GM23338 (cell line): ENCODE results near the gene TGFBR3. TPM values are rescaled to one million over a fixed set of nuclear protein-coding genes. Genes with fewer than 3 reads are reported as not detected.

ENCODE experiments used
- ATAC-seq: fragments of 200-7000 bp; cut with Tn5 transposase; 3 replicates; pipeline ENCODE4 v1.9.1; 2020
- DNase-seq: peaks from one replicate; pipeline ENCODE4 v3.0.0-alpha.2; 2015; ENCODE audit warnings: low spot score
- H2AFZ ChIP-seq: fragments of 200-600 bp; sonication (generic); 2 replicates; pipeline ENCODE4 v1.8.0; 2016; ENCODE audit warnings: antibody characterized with exemption, mild to moderate bottlenecking, moderate library complexity
- H3F3A ChIP-seq: fragments of 200-600 bp; sonication (generic); replicated peaks from 2 replicates; pipeline ENCODE4 v1.8.0; 2017; ENCODE audit warnings: antibody characterized with exemption, mixed run types, low read depth
- H3K27ac ChIP-seq: fragments of 200-600 bp; sonication (generic); 2 replicates; pipeline ENCODE4 v1.6.1; 2016; ENCODE audit warnings: low read depth
- H3K27me3 ChIP-seq: fragments of 200-600 bp; sonication (generic); 2 replicates; pipeline ENCODE4 v1.8.0; 2016; ENCODE audit warnings: mild to moderate bottlenecking, mixed run types, moderate library complexity; ENCODE audit not compliant: insufficient read depth
- H3K36me3 ChIP-seq: fragments of 200-600 bp; sonication (generic); 2 replicates; pipeline ENCODE4 v1.8.0; 2016; ENCODE audit warnings: mild to moderate bottlenecking; ENCODE audit not compliant: insufficient read depth
- H3K4me1 ChIP-seq: fragments of 200-600 bp; sonication (generic); 2 replicates; pipeline ENCODE4 v1.8.0; 2016; ENCODE audit warnings: mild to moderate bottlenecking, moderate library complexity; ENCODE audit not compliant: insufficient read depth
- H3K4me2 ChIP-seq: fragments of 200-600 bp; sonication (generic); 2 replicates; pipeline ENCODE4 v1.7.1; 2017; ENCODE audit warnings: mixed run types
- H3K4me3 ChIP-seq: fragments of 200-600 bp; sonication (generic); 2 replicates; pipeline ENCODE4 v1.6.1; 2016; ENCODE audit warnings: mixed run types
- H3K79me2 ChIP-seq: fragments of 200-600 bp; sonication (generic); replicated peaks from 2 replicates; pipeline ENCODE4 v1.8.0; 2017; ENCODE audit warnings: mild to moderate bottlenecking; ENCODE audit not compliant: insufficient read depth
- H3K9me2 ChIP-seq: fragments of 200-600 bp; sonication (generic); 2 replicates; pipeline ENCODE4 v1.8.0; 2017; ENCODE audit not compliant: insufficient read depth
- H4K20me1 ChIP-seq: fragments of 200-600 bp; sonication (generic); replicated peaks from 2 replicates; pipeline ENCODE4 v1.8.0; 2017; ENCODE audit warnings: mild to moderate bottlenecking; ENCODE audit not compliant: insufficient read depth
- H3K27ac Mint-ChIP-seq: 2 replicates; pipeline ENCODE4 v1.8.0; 2020; ENCODE audit warnings: inconsistent platforms, mild to moderate bottlenecking, moderate library complexity, mixed read lengths
- H3K27me3 Mint-ChIP-seq: 3 replicates; pipeline ENCODE4 v1.8.0; 2022; ENCODE audit warnings: low read depth, mild to moderate bottlenecking, moderate library complexity, mixed read lengths, inconsistent platforms; ENCODE audit not compliant: insufficient read depth, poor library complexity
- H3K36me3 Mint-ChIP-seq: 3 replicates; pipeline ENCODE4 v1.8.0; 2021; ENCODE audit warnings: low read depth, mild to moderate bottlenecking, inconsistent platforms, moderate library complexity, mixed read lengths
- H3K4me1 Mint-ChIP-seq: 3 replicates; pipeline ENCODE4 v1.8.0; 2020; ENCODE audit warnings: mild to moderate bottlenecking, inconsistent platforms, mixed read lengths
- H3K4me3 Mint-ChIP-seq: 3 replicates; pipeline ENCODE4 v1.8.0; 2021; ENCODE audit warnings: moderate library complexity, mild to moderate bottlenecking, inconsistent platforms, mixed read lengths
- H3K9me3 Mint-ChIP-seq: 3 replicates; pipeline ENCODE4 v1.8.0; 2020; ENCODE audit warnings: moderate library complexity, mild to moderate bottlenecking, inconsistent platforms, mixed read lengths
- CREB1 ChIP-seq: fragments of 250-450 bp; sonication (Bioruptor Pico); IDR thresholded peaks from 2 replicates; pipeline ENCODE4 v1.5.0; 2020; ENCODE audit warnings: low read depth, mild to moderate bottlenecking, moderate library complexity
- EZH2phosphoT487 ChIP-seq: fragments of 200-600 bp; sonication (generic); IDR thresholded peaks from one replicate; pipeline ENCODE4 v1.8.1; 2018; ENCODE audit warnings: antibody characterized with exemption; ENCODE audit not compliant: unreplicated experiment
- polyA plus RNA-seq: library from polyadenylated mRNA; unstranded; fragments of >200 nt; fragmentation: Nextera tagmentation; extraction: Ambion mirVana; gene quantifications from 2 replicates; pipeline ENCODE4 v1.2.1, GENCODE V29; 2016
- total RNA-seq: library from RNA; depleted of rRNA; stranded (reverse); fragments of >200 nt; shearing (Covaris generic); gene quantifications from 2 replicates; pipeline ENCODE4 v1.2.3, GENCODE V29; 2014
- TF ChIP-seq, protein P1 (sequence below): fragments of 250-450 bp; sonication (Bioruptor Pico); IDR thresholded peaks from 2 replicates; pipeline ENCODE4 v1.5.0; 2020; ENCODE audit warnings: mild to moderate bottlenecking, moderate library complexity

TGFBR3 gene
- total and polyA plus RNA-seq, 2 experiments from 2014 or later: 1.7 to 2.9 TPM

DNA sequence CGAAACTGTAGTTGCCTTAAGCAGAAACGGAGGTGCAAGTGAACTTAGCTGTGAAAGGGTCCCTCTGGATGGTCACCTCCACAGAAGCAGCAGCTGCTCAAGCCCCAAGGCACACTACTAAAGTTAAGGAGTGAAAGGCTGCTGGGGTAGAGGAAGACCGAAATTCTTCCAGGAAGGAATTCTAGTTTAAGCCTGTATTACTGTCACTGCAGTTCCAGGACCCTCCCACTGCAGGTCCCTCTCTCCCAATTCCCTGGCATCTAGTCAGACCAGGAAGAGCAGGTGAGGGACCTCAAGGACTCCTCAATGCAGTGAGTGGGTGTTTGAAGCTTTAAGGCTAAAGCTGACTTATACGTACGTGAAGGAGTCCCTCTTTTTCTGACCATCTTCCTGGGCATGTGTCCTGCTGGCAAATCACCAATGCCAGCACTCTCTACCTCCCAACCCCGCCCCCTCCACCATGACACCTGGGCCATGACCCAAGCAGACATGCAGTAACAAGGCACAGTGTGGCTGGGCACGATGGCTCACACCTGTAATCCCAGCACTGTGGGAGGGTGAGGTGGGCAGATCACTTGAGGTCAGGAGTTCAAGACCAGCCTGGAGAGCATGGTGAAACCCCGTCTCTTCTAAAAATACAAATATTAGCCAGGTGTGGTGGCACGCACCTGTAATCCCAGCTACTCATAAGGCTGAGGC is 57.2 kb downstream of the TGFBR3 start:
- Histone ChIP-seq H2AFZ (no peak overlapping the region), H4K20me1 (no peaks in the 10 kb centered on the region), H3K4me2 (no peak overlapping the region), H3K36me3 (no peaks in the 10 kb centered on the region), H3K79me2 (no peaks in the 10 kb centered on the region), H3K9me2 (no peaks in the 10 kb centered on the region), H3F3A (no peaks in the 10 kb centered on the region), H3K4me1 (no peaks in the 10 kb centered on the region), H3K27ac (no peak overlapping the region), H3K4me3 (no peak overlapping the region), H3K27me3 (no peaks in the 10 kb centered on the region)
- no peak overlapping the region for H3K4me3 Mint-ChIP-seq
- no peak for ATAC-seq
- no peak for DNase-seq
- no peaks in the 10 kb centered on the region; the same call in 2 of the 3 replicates for H3K4me1 Mint-ChIP-seq
- no peaks in the 10 kb centered on the region for H3K27me3 Mint-ChIP-seq
- H3K9me3 Mint-ChIP-seq: no peaks in the 10 kb centered on the region
- TF ChIP-seq, protein P1, sequence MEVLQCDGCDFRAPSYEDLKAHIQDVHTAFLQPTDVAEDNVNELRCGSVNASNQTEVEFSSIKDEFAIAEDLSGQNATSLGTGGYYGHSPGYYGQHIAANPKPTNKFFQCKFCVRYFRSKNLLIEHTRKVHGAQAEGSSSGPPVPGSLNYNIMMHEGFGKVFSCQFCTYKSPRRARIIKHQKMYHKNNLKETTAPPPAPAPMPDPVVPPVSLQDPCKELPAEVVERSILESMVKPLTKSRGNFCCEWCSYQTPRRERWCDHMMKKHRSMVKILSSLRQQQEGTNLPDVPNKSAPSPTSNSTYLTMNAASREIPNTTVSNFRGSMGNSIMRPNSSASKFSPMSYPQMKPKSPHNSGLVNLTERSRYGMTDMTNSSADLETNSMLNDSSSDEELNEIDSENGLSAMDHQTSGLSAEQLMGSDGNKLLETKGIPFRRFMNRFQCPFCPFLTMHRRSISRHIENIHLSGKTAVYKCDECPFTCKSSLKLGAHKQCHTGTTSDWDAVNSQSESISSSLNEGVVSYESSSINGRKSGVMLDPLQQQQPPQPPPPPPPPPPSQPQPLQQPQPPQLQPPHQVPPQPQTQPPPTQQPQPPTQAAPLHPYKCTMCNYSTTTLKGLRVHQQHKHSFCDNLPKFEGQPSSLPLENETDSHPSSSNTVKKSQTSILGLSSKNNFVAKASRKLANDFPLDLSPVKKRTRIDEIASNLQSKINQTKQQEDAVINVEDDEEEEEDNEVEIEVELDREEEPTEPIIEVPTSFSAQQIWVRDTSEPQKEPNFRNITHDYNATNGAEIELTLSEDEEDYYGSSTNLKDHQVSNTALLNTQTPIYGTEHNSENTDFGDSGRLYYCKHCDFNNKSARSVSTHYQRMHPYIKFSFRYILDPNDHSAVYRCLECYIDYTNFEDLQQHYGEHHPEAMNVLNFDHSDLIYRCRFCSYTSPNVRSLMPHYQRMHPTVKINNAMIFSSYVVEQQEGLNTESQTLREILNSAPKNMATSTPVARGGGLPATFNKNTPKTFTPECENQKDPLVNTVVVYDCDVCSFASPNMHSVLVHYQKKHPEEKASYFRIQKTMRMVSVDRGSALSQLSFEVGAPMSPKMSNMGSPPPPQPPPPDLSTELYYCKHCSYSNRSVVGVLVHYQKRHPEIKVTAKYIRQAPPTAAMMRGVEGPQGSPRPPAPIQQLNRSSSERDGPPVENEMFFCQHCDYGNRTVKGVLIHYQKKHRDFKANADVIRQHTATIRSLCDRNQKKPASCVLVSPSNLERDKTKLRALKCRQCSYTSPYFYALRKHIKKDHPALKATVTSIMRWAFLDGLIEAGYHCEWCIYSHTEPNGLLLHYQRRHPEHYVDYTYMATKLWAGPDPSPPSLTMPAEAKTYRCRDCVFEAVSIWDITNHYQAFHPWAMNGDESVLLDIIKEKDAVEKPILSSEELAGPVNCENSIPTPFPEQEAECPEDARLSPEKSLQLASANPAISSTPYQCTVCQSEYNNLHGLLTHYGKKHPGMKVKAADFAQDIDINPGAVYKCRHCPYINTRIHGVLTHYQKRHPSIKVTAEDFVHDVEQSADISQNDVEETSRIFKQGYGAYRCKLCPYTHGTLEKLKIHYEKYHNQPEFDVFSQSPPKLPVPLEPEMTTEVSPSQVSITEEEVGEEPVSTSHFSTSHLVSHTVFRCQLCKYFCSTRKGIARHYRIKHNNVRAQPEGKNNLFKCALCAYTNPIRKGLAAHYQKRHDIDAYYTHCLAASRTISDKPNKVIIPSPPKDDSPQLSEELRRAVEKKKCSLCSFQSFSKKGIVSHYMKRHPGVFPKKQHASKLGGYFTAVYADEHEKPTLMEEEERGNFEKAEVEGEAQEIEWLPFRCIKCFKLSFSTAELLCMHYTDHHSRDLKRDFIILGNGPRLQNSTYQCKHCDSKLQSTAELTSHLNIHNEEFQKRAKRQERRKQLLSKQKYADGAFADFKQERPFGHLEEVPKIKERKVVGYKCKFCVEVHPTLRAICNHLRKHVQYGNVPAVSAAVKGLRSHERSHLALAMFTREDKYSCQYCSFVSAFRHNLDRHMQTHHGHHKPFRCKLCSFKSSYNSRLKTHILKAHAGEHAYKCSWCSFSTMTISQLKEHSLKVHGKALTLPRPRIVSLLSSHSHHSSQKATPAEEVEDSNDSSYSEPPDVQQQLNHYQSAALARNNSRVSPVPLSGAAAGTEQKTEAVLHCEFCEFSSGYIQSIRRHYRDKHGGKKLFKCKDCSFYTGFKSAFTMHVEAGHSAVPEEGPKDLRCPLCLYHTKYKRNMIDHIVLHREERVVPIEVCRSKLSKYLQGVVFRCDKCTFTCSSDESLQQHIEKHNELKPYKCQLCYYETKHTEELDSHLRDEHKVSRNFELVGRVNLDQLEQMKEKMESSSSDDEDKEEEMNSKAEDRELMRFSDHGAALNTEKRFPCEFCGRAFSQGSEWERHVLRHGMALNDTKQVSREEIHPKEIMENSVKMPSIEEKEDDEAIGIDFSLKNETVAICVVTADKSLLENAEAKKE (CRISPR knock-in tag): no peak
- H3K27ac Mint-ChIP-seq: no peak overlapping the region
- H3K36me3 Mint-ChIP-seq: no peaks in the 10 kb centered on the region

DNA sequence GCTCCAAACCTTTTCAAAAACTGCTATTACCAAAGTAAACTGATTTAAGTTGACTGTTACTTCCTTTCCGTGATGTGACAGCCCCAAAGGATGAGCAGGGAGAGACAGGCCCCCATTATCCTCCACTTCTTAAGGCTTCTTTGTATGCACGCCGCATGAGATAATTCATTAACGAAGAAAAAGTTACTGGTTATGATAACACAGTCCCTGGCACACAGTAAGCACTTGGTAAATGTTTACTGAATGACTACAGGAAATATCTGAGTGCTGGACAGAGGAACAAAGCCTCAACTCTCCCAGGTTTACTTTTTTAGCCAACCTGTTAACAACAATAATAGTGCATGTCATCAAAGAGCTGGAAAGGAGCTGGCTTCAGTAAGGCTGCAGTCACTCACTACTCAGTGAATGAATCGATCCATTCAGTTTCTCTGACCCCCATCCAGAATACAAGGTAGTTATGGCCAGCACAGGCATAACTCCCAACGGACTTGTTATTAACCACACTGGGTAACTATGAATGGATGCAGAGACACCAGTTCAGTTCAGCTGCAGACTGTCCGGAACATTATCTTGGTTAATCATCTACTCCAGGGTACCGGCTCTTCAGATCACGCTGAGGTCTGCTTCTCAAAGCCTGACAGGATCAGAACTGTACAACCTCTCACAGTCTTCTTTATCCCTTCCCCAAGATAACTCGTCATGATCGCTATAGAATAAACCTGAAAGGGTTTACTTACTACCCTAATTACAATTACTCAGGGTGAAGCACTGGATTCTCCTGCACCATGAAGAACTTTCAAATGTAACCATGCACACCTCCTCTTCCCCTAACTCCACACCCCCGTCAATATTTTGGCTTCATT is 58.3 kb downstream of the TGFBR3 start:
- Histone ChIP-seq H2AFZ (no peak overlapping the region), H4K20me1 (no peaks in the 10 kb centered on the region), H3K4me3 (no peak overlapping the region), H3K27ac (no peak overlapping the region), H3K4me1 (no peaks in the 10 kb centered on the region), H3K9me2 (no peaks in the 10 kb centered on the region), H3K79me2 (no peaks in the 10 kb centered on the region), H3F3A (no peaks in the 10 kb centered on the region), H3K4me2 (no peak overlapping the region), H3K36me3 (no peaks in the 10 kb centered on the region), H3K27me3 (no peaks in the 10 kb centered on the region)
- Mint-ChIP-seq H3K4me1 (no peaks in the 10 kb centered on the region; the same call in 2 of the 3 replicates), H3K27ac (no peak overlapping the region), H3K36me3 (no peaks in the 10 kb centered on the region), H3K9me3 (no peaks in the 10 kb centered on the region), H3K4me3 (no peak overlapping the region), H3K27me3 (no peaks in the 10 kb centered on the region)
- DNase-seq: no peak
- TF ChIP-seq EZH2phosphoT487 (no peak), CREB1 (CRISPR knock-in tag) (no peak)
- TF ChIP-seq, protein P1 (CRISPR knock-in tag): no peak
- ATAC-seq: no peak
